ENCODE data around the gene TIGAR. TPM values are rescaled to one million over a fixed set of nuclear protein-coding genes. Genes with fewer than 3 reads are reported as not detected.

TIGAR gene
- total RNA-seq, 1 experiment from 2014 or later: 4.6 TPM

DNA sequence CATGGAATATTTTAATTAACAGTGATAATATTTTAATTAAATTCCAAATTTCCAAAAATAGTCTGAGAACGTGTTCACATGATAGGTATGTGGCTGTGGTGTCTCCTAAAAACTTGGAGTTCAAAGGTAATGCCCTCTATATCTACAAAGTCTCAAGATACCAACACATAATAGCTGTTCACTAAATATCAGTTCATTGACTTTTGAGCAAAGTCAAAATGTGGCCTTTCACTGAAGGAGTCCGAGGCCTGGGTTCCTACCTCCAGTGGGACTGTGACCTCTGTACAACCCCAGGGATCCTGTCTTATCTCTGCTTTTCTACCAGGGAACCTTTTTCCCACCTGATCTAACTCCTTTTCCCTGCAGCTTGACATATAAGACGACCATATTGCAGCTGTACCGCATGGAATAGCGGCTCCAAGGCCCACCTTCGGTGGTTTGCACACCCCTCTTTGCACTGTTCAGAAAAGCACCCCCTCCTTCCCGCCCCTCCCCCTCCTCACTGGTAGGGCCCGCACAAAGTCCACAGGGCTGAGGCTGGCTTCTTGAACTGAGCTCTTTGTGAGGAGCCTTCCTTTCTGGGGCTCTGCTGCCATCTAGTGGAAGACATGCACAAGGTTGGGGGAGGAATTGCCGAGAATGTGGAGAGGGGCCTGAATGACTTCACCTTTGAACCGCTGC is 44.3 kb upstream of the TIGAR start:
- Histone ChIP-seq H3K4me3 (ENCODE audit: low read length) (no peak overlapping the region), H4K20me1 (ENCODE audit: low read length) (no peaks in the 10 kb centered on the region), H3K27me3 (ENCODE audit: low read length) (peaks cover 77% of the 10 kb centered on the region), H3K27ac (ENCODE audit: low read length) (no peak overlapping the region), H2AFZ (ENCODE audit: low read length) (no peak overlapping the region), H3K9me2 (replicated peaks; ENCODE audit: low read length) (no peaks in the 10 kb centered on the region), H3K9ac (ENCODE audit: low read length) (no peak overlapping the region), H3F3A (ENCODE audit: low read length, unreplicated experiment) (no peaks in the 10 kb centered on the region), H3K4me1 (ENCODE audit: insufficient read depth, low read length) (no peaks in the 10 kb centered on the region), H3K4me2 (ENCODE audit: low read length) (no peak overlapping the region), H3K79me2 (ENCODE audit: low read length) (no peaks in the 10 kb centered on the region), H3K36me3 (ENCODE audit: low read depth, low read length) (no peaks in the 10 kb centered on the region), H3K9me3 (ENCODE audit: low read length) (no peaks in the 10 kb centered on the region)
- ChIA-PET POLR2A (ENCODE audit: unreplicated experiment) (no interaction called here), CTCF (interaction anchor here (0.5 to 1.1 kb wide), 7 partner anchors 239 to 1278 kb away, joined by 3 to 10 read pairs (median 4); no protein-coding TSS in a partner anchor)
- ATAC-seq (peak; percentile 86), DNase-seq (peak; percentile 72)
- BruUV-seq (replicated peaks): no TSS peak
- intact Hi-C loops (cut with micrococcal nuclease): loop anchor here (1.0 to 2.0 kb wide), 3 partner anchors 170 to 391 kb away; no protein-coding TSS in a partner anchor
- TF ChIP-seq, protein P1, sequence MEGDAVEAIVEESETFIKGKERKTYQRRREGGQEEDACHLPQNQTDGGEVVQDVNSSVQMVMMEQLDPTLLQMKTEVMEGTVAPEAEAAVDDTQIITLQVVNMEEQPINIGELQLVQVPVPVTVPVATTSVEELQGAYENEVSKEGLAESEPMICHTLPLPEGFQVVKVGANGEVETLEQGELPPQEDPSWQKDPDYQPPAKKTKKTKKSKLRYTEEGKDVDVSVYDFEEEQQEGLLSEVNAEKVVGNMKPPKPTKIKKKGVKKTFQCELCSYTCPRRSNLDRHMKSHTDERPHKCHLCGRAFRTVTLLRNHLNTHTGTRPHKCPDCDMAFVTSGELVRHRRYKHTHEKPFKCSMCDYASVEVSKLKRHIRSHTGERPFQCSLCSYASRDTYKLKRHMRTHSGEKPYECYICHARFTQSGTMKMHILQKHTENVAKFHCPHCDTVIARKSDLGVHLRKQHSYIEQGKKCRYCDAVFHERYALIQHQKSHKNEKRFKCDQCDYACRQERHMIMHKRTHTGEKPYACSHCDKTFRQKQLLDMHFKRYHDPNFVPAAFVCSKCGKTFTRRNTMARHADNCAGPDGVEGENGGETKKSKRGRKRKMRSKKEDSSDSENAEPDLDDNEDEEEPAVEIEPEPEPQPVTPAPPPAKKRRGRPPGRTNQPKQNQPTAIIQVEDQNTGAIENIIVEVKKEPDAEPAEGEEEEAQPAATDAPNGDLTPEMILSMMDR (conservative IDR thresholded peaks at IDR 0.05; ENCODE audit: low read depth, low read length): peak; percentile 79
- no peak for TF ChIP-seq EZH2 (IDR thresholded peaks at IDR 0.05; ENCODE audit: low read length, unreplicated experiment)

DNA sequence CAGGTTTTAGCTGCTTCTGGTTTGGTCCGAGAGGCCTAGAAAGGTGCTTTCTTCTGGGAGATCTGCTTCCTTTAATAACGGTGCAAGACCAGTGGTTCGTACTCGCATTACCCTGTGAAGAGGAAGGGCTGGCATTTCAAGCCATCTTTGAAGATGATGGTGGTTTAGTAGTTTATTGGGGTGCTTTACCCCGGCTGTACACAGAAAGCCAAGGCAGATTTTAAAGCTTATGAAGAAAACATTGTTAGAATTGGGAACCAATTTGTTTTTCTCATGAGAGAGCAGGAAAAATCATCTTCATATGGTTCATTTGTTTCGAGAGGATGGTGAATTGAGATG is 43.8 kb upstream of the TIGAR start:
- Histone ChIP-seq H3F3A (ENCODE audit: low read length, unreplicated experiment) (no peaks in the 10 kb centered on the region), H3K27ac (ENCODE audit: low read length) (no peak overlapping the region), H3K9me3 (ENCODE audit: low read length) (no peaks in the 10 kb centered on the region), H3K9ac (ENCODE audit: low read length) (no peak overlapping the region), H3K79me2 (ENCODE audit: low read length) (no peaks in the 10 kb centered on the region), H3K4me1 (ENCODE audit: insufficient read depth, low read length) (no peaks in the 10 kb centered on the region), H3K4me3 (ENCODE audit: low read length) (no peak overlapping the region), H3K4me2 (ENCODE audit: low read length) (no peak overlapping the region), H3K27me3 (ENCODE audit: low read length) (peaks cover 74% of the 10 kb centered on the region), H3K9me2 (replicated peaks; ENCODE audit: low read length) (no peaks in the 10 kb centered on the region), H2AFZ (ENCODE audit: low read length) (no peak overlapping the region), H4K20me1 (ENCODE audit: low read length) (no peaks in the 10 kb centered on the region), H3K36me3 (ENCODE audit: low read depth, low read length) (no peaks in the 10 kb centered on the region)
- BruUV-seq (replicated peaks): no TSS peak
- POLR2A ChIA-PET (ENCODE audit: unreplicated experiment): no interaction called here
- ATAC-seq: no peak
- TF ChIP-seq EZH2phosphoT487 (IDR thresholded peaks at IDR 0.05; ENCODE audit: borderline replicate concordance, low read length) (no peak), EZH2 (IDR thresholded peaks at IDR 0.05; ENCODE audit: low read length, unreplicated experiment) (no peak)
- TF ChIP-seq, protein P1 (conservative IDR thresholded peaks at IDR 0.05; ENCODE audit: low read depth, low read length): no peak
- DNase-seq: no peak
- intact Hi-C loops (cut with micrococcal nuclease): loop anchor here (1.0 to 2.0 kb wide), 3 partner anchors 170 to 392 kb away; no protein-coding TSS in a partner anchor
- CTCF ChIA-PET: interaction anchor here (0.5 to 1.1 kb wide), 5 partner anchors 239 to 394 kb away, joined by 3 to 10 read pairs (median 4); no protein-coding TSS in a partner anchor

DNA sequence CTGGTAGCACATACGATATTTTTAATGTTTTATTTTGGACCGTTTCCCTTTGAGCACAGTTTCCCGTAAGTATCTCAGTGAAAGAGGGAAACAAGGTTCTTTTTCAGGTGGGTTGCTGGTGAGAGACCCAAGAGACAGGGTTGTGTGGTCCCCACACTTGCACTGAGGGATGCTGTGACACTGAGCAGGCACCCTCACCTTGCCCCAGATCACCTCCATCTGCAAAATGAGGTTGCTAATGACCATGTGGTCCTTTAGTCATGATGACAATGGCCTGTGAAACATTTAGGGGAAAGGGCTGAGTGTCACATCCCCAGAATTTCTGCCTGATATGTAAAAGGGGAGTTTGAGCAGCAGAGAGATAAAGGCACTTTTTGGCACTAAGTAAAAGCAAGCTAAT is 43.2 kb upstream of the TIGAR start:
- no peak for TF ChIP-seq EZH2phosphoT487 (IDR thresholded peaks at IDR 0.05; ENCODE audit: borderline replicate concordance, low read length)
- no peak for TF ChIP-seq EZH2 (IDR thresholded peaks at IDR 0.05; ENCODE audit: low read length, unreplicated experiment)
- TF ChIP-seq, protein P1 (conservative IDR thresholded peaks at IDR 0.05; ENCODE audit: low read depth, low read length): no peak
- CTCF ChIA-PET: interaction anchor here (0.5 kb wide), 1 partner anchor 497 kb away, joined by 7 read pairs; no protein-coding TSS in a partner anchor
- Histone ChIP-seq H3K4me2 (ENCODE audit: low read length) (no peak overlapping the region), H3K9me2 (replicated peaks; ENCODE audit: low read length) (no peaks in the 10 kb centered on the region), H3F3A (ENCODE audit: low read length, unreplicated experiment) (no peaks in the 10 kb centered on the region), H3K4me3 (ENCODE audit: low read length) (no peak overlapping the region), H3K79me2 (ENCODE audit: low read length) (no peaks in the 10 kb centered on the region), H3K4me1 (ENCODE audit: insufficient read depth, low read length) (no peaks in the 10 kb centered on the region), H4K20me1 (ENCODE audit: low read length) (no peaks in the 10 kb centered on the region), H3K9ac (ENCODE audit: low read length) (no peak overlapping the region), H3K27me3 (ENCODE audit: low read length) (peaks cover 68% of the 10 kb centered on the region), H2AFZ (ENCODE audit: low read length) (no peak overlapping the region), H3K27ac (ENCODE audit: low read length) (no peak overlapping the region), H3K9me3 (ENCODE audit: low read length) (no peaks in the 10 kb centered on the region), H3K36me3 (ENCODE audit: low read depth, low read length) (no peaks in the 10 kb centered on the region)
- ATAC-seq (no peak), DNase-seq (no peak)
- POLR2A ChIA-PET (ENCODE audit: unreplicated experiment): no interaction called here
- intact Hi-C loops (cut with micrococcal nuclease): loop anchor here (1.0 to 2.0 kb wide), 3 partner anchors 171 to 393 kb away; no protein-coding TSS in a partner anchor
- no TSS peak for BruUV-seq (replicated peaks)

Measured in PC-3 (cell line).